Limb (tissue), 2 donors: ENCODE measurements around the gene AFAP1L2.

ENCODE experiments used
- DNase-seq, 2 donors: peaks; one replicate each; pipeline ENCODE4 v3.0.0-alpha.2; 2016; ENCODE audit errors: extremely low spot score in 2 of 2

AFAP1L2 gene, protein sequence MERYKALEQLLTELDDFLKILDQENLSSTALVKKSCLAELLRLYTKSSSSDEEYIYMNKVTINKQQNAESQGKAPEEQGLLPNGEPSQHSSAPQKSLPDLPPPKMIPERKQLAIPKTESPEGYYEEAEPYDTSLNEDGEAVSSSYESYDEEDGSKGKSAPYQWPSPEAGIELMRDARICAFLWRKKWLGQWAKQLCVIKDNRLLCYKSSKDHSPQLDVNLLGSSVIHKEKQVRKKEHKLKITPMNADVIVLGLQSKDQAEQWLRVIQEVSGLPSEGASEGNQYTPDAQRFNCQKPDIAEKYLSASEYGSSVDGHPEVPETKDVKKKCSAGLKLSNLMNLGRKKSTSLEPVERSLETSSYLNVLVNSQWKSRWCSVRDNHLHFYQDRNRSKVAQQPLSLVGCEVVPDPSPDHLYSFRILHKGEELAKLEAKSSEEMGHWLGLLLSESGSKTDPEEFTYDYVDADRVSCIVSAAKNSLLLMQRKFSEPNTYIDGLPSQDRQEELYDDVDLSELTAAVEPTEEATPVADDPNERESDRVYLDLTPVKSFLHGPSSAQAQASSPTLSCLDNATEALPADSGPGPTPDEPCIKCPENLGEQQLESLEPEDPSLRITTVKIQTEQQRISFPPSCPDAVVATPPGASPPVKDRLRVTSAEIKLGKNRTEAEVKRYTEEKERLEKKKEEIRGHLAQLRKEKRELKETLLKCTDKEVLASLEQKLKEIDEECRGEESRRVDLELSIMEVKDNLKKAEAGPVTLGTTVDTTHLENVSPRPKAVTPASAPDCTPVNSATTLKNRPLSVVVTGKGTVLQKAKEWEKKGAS

GRCh38 chr10:114404171-114405010, at the start of gene AFAP1L2:
Gene AFAP1L2 (minus strand): TSS chr10:114404502. CDS start chr10:114404455, 47 bp downstream.
- peak in 1 of 2 donors; percentile 62 for DNase-seq

GRCh38 chr10:114453576-114453975, 49.3 kb upstream of the AFAP1L2 start:
- DNase-seq, result no peak

DNA sequence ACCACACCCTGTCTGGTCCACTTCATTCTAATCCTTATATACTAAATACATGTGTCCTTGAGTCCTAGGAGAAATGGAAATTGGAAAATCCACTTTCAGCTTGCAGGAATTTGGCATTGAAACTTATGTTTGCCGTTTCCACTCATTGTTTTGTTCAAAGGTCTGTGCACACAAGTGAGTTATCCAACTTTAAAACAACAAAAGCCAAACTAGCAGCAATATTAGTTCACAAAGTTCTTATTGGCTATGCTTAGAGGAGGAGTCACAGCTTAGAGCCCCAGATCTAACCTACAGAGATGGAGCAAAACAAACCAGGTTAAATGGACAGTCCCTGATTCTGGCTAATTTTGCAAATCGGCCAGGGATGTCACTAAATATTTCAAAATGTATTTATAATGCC, 44.6 kb upstream of the AFAP1L2 start:
- no peak for DNase-seq

DNA sequence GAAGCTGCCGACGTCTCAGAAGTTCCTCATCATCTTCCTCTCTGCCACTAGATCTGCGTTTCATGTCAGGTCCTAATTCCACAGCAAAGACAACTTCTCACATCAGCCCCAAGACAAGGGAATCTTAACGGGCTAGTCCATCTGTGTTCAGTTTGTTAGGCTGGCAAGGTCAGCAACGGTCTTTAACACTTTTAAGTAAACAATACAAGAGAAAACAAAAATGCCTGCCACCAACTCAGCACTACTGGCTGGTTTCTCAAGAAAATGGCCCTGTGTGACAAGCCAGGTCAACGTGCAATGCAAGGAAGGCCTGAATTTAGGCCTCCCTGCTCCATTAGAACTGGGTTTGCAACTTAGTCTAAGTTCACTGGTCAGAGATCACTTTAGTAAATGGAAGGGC, 41.0 kb upstream of the AFAP1L2 start:
- no peak for DNase-seq

DNA sequence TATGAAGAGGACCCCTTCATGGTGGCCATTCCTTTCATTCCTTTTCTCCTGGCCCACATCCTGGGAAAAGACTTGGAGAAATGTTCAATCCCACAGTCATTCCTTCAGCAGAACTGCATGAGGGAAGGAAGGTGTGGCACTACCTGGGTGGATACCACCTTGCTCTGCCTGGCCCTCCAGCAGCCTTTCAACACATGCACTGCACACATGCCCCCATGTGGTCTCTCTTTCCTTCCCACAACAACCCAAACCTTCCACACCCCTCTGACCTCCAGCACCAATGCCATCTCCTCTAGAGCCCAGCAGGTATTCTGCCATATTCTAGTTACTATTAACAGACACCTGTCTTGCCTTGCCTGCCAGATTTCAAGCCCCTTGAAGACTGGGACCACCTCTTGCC, 40.5 kb upstream of the AFAP1L2 start:
- no peak for DNase-seq

DNA sequence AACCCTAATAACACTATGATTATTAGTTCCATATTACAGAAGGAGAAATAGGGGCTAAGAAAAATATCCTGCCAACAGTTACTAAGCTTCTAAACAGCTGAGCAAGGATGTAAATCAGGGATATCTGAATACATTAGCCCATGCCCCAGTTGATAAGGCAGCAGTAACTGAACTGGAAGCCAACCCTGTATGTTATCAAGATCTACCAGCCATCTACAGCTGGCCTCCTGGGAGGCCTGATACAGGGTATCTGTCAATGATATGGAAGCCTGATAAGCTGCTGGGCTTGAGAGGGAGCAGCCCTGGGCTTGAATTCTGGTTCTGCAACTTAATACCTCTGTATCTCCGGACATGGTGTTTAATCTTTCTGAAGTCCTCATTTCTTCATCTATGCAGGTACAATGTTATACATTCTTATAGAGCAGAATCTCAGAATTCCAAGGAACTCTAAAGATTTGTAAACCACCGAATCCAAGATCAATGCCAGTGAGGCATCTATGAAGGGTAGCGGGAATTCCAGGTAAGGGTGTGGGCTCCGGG, 37.9 kb upstream of the AFAP1L2 start:
- DNase-seq, result no peak

- no peak for DNase-seq
Observed at GRCh38 chr10:114441107-114441506, 36.8 kb upstream of the AFAP1L2 start.

DNA sequence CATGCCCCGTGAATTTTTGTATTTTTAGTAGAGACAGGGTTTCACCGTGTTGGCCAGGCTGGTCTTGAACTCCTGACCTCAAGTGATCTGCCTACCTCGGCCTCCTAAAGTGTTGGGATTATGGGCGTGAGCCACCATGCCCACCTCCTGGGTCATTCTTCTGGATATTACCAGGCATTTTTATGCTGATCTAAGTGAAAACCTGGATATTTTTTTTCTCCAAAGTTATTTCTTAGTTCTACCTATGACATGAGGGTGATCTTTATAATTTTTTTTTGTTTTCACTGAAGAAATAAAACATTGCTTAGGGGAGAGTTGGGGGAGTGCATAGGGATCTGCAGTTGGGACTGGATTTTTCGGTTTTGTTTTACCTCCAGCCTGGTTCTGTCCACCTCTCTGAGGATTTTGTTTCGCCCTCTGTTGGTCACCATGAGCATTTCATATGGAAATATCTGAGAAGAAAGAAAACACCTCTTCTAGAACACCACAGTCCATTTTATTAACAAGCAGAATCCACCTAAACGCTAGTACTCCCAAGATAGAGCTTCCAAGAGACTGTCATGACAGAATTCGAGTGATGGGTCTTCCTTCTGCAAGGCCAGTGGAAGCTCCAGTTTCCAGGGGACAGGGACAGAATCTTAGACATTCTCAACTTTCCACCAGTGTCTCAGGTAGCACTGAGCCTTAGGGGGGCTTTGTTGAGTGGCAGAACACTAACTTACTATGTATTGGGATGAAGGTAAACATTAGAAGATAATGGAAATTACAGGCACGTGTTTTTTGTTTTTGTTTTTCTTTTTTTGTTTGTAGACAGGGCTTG, 33.4 kb upstream of the AFAP1L2 start:
- no peak for DNase-seq

DNA sequence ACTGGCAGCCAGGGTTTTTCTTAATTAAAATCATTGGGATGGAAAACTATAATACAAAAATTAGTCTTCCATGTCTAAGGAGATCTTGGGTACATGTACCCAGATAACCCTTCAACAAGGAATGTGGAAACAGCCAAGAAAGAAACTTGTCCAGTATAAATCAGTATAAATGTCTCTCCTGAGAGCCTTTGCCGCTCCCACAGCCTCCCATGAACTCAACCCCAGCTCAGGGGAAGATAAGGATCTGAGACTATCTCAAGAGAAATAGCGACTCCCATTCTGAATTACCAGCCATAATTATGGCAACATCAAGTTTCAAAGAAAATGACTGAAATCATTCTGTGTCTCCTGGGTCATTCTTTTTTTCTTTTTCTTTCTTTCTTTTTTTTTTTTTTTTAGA, 32.6 kb upstream of the AFAP1L2 start:
- no peak for DNase-seq

DNA sequence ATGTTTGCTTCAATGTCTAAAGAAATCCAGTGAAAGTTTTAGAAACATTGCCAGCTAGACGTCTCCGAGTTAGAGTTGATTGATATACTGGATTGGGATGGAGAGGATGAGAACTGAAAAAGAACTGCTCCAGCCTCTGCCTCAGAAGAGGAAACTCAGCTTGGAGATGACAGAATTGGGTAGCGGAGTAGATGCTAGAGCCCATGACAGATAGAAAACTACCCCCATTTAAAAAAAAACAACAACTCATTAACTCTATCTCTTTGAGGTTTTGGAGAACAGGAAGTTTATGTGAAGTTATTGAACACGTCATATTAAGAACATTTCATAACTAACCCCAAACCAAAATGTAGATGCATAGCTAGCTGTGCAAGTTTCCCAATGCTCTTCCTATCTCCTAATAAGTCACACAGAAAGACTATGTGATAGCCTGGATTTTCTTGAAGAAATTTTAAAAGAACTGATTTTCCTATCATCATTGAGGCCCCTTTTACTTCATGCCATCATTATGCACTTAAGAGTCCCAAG, 28.3 kb upstream of the AFAP1L2 start:
- no peak for DNase-seq

GRCh38 chr10:114431414-114432135, 27.3 kb upstream of the AFAP1L2 start:
- no peak for DNase-seq

GRCh38 chr10:114430688-114431413, 26.5 kb upstream of the AFAP1L2 start:
- DNase-seq, result no peak

- DNase-seq, result no peak
Observed at GRCh38 chr10:114429581-114430335, 25.5 kb upstream of the AFAP1L2 start.

DNA sequence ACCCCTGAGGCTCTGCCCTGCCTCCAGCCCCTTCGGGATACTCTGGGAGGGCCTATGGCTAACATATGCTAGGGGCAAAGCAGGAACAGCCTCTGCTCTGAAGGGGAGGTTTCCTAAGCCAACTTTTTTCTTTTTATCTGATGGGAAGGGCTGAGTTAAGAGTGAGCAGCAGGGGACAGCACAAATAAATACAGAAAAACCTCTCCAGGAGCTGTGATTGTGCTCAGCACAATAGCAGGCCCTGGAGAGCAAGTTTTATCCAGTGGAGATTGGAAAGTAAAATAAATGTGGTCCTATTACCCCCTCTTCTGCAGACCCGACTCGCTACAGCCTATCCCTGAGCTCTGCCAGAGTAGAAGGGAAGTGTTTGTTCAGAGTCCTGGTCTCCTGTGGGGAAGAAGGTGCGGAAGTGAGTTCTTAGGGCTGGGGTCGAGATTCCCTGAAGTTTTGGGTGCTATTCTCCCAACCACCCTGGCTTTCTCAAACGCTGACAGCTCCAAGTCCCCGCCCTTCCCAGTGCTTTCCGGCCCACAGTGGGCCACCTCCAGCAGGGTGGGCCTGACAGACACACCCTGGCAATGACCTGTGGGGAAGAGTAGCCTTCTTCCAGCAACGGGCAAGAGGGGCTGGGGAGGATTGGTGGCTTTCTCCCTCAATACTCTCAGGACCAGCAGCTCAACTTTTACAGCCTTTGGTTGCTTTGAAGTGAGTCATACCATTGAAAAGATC, 23.0 kb upstream of the AFAP1L2 start:
- no peak for DNase-seq

- DNase-seq, result no peak
Observed at GRCh38 chr10:114426476-114426875, 22.2 kb upstream of the AFAP1L2 start.

DNA sequence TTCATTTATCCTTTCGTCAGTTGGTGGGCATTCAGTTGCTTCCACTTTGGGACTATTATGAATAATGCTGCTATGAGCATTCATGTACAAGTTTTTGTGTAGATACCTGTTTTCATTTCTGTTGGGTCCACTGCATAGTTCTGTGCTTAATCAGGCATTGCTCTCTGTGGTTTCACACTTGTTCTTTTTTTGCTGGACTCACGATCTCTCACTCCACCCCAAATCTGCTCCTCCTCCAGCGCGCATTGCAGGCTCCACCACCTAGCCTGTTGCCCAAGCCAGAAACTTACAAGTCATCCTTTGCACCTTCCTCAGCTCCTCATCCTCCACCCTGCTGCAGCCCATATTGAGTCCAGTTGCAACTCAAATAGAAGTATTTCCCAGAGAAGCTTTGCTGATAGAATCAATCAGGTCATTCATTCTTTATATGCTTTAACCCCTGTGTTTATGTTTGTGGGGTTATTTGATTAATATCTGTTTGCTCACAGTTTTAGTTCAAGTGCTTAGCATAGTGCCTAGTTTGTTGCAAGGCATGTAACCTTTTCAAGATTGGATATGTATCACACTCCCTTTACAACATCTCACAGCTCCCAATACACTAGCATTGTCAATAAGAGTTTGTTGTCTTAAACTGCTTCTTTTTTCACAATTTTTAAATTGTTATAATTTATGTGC, 16.6 kb upstream of the AFAP1L2 start:
- no peak for DNase-seq

- no peak for DNase-seq
Observed at GRCh38 chr10:114418109-114418508, 13.8 kb upstream of the AFAP1L2 start.
